Measurements from ENCODE around the gene PRAMEF33.
"Not testable (repeated sequence)": the region's sequence is repeated elsewhere in the genome, so short reads cannot be mapped to it uniquely, and the experiment has no call there.

- not testable (repeated sequence) for TF ChIP-seq POLR2A, CTCF, POLR2AphosphoS5 (IDR thresholded peaks at IDR 0.05)
These were observed 18.3 kb upstream of the PRAMEF33 start, which contains the start of gene PRAMEF8 for GRCh38 chr1:13285037-13285436.
